HS-5 (cell line): Measurements from ENCODE around the gene IL1B.
"Not testable (repeated sequence)": the region's sequence is repeated elsewhere in the genome, so short reads cannot be mapped to it uniquely, and the experiment has no call there.

Source experiments
- DNase-seq: peaks from one replicate; pipeline ENCODE4 v3.0.0-alpha.2; 2012; ENCODE audit warnings: low read depth

IL1B gene

GRCh38 chr2:112836695-112837117, at the start of gene IL1B:
IL1B (minus strand) TSS chr2:112836779; CDS start chr2:112836229, 550 bp downstream.
- peak; percentile 95 for DNase-seq

GRCh38 chr2:112886291-112886690, 49.7 kb upstream of the IL1B start:
- DNase-seq, result no peak

GRCh38 chr2:112885506-112885902, 48.9 kb upstream of the IL1B start:
- DNase-seq, result peak; percentile 63

- DNase-seq, result no peak
Observed at GRCh38 chr2:112884869-112885505, 48.4 kb upstream of the IL1B start.

- DNase-seq, result no peak
Observed at GRCh38 chr2:112883669-112884068, 47.1 kb upstream of the IL1B start.

GRCh38 chr2:112881217-112881985, 44.8 kb upstream of the IL1B start:
- peak; percentile 93 for DNase-seq

GRCh38 chr2:112880696-112881095, 44.1 kb upstream of the IL1B start:
- no peak for DNase-seq

- DNase-seq, result peak; percentile 82
Observed at GRCh38 chr2:112880091-112880531, 43.5 kb upstream of the IL1B start.

GRCh38 chr2:112879491-112880041, 43.0 kb upstream of the IL1B start:
- DNase-seq, result no peak

- peak; percentile 88 for DNase-seq
Observed at GRCh38 chr2:112877423-112877822, 40.8 kb upstream of the IL1B start.

GRCh38 chr2:112876971-112877361, 40.4 kb upstream of the IL1B start:
- DNase-seq, result peak; percentile 65

GRCh38 chr2:112876257-112876970, 39.8 kb upstream of the IL1B start:
- no peak for DNase-seq

GRCh38 chr2:112870841-112871835, 34.6 kb upstream of the IL1B start:
- no peak for DNase-seq

- DNase-seq, result peak; percentile 87
Observed at GRCh38 chr2:112869258-112869842, 32.8 kb upstream of the IL1B start.

- no peak for DNase-seq
Observed at GRCh38 chr2:112867701-112868631, 31.4 kb upstream of the IL1B start.

GRCh38 chr2:112866128-112866835, 29.7 kb upstream of the IL1B start:
- DNase-seq, result no peak

GRCh38 chr2:112864072-112864471, 27.5 kb upstream of the IL1B start:
- no peak for DNase-seq

GRCh38 chr2:112859406-112860183, 23.0 kb upstream of the IL1B start:
- not testable (repeated sequence) for DNase-seq
